Naive B cell (primary cell): ENCODE results near the gene PTPRE. TPM values are rescaled to one million over a fixed set of nuclear protein-coding genes. Genes with fewer than 3 reads are reported as not detected.

Source experiments
- ATAC-seq, 2 donors: fragments of 150-1000 bp; cut with Tn5 transposase; 2 replicates each; pipeline ENCODE4 v1.10.0; 2021; ENCODE audit warnings: low read depth in 2 of 2, mild to moderate bottlenecking in 2 of 2, moderate library complexity in 2 of 2
- DNase-seq: peaks from one replicate; pipeline ENCODE4 v3.0.0; 2022
- H3K27ac Mint-ChIP-seq, 6 donors: one replicate each; pipeline ENCODE4 v1.8.0; 2020 to 2022; ENCODE audit warnings: mild to moderate bottlenecking in 6 of 6, mixed read lengths in 6 of 6, moderate library complexity in 5 of 6, inconsistent platforms in 2 of 6
- H3K27me3 Mint-ChIP-seq, 3 donors: one replicate each; pipeline ENCODE4 v1.8.0; 2021 to 2022; ENCODE audit warnings: mixed read lengths in 3 of 3, mild to moderate bottlenecking in 1 of 3
- H3K36me3 Mint-ChIP-seq, 2 donors: one replicate each; pipeline ENCODE4 v1.8.0; 2020 to 2022; ENCODE audit warnings: mixed read lengths in 2 of 2, inconsistent platforms in 1 of 2, mild to moderate bottlenecking in 1 of 2
- H3K4me1 Mint-ChIP-seq, 3 donors: one replicate each; pipeline ENCODE4 v1.8.0; 2020 to 2022; ENCODE audit warnings: mixed read lengths in 3 of 3, inconsistent platforms in 1 of 3, mild to moderate bottlenecking in 1 of 3, moderate library complexity in 1 of 3
- H3K4me3 Mint-ChIP-seq, 8 donors: one replicate each; pipeline ENCODE4 v1.8.0; 2020 to 2022; ENCODE audit warnings: mild to moderate bottlenecking in 8 of 8, mixed read lengths in 8 of 8, moderate library complexity in 8 of 8, inconsistent platforms in 2 of 8
- H3K9me3 Mint-ChIP-seq, 7 donors: one replicate each; pipeline ENCODE4 v1.8.0; 2020 to 2022; ENCODE audit warnings: mixed read lengths in 7 of 7, mild to moderate bottlenecking in 5 of 7, inconsistent platforms in 2 of 7, moderate library complexity in 1 of 7
- polyA plus RNA-seq, 6 donors: library from polyadenylated mRNA; unstranded; fragments of 300-500 nt; fragmentation: Illumina TruSeq; gene quantifications; one replicate each; pipeline ENCODE4 v1.2.3, GENCODE V29; 2021; ENCODE audit warnings: low read depth in 6 of 6

PTPRE gene
- polyA plus RNA-seq, 6 donors from 2014 or later = 6.0 to 15.9 (median 9.9) TPM

DNA sequence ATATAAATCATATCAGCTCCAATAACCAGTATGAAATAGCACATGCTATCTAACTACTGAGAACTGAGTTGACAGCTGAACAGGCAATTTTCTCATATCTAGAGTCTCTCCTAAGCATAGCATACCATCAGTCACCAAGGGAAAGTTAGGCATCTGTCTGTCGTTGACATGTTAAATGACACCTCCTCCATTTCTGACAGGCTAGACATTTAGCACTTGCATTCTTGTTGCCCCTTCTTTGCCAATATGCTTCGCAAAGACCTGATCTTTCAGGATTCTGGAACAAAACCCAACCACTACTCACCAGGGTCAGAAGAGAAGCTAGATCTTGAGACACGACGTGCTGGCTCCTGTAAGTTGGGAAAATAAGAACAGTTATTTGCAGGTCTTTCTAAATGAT, 209.3 kb downstream of the PTPRE start:
- DNase-seq = no peak
- Mint-ChIP-seq H3K4me3 (peak overlapping the region in 1 of 8 donors; percentile 68), H3K9me3 (no peaks in the 10 kb centered on the region), H3K4me1 (no peaks in the 10 kb centered on the region), H3K27ac (peak overlapping the region in 1 of 6 donors; percentile 33), H3K36me3 (no peaks in the 10 kb centered on the region), H3K27me3 (no peaks in the 10 kb centered on the region)
- ATAC-seq = no peak

DNA sequence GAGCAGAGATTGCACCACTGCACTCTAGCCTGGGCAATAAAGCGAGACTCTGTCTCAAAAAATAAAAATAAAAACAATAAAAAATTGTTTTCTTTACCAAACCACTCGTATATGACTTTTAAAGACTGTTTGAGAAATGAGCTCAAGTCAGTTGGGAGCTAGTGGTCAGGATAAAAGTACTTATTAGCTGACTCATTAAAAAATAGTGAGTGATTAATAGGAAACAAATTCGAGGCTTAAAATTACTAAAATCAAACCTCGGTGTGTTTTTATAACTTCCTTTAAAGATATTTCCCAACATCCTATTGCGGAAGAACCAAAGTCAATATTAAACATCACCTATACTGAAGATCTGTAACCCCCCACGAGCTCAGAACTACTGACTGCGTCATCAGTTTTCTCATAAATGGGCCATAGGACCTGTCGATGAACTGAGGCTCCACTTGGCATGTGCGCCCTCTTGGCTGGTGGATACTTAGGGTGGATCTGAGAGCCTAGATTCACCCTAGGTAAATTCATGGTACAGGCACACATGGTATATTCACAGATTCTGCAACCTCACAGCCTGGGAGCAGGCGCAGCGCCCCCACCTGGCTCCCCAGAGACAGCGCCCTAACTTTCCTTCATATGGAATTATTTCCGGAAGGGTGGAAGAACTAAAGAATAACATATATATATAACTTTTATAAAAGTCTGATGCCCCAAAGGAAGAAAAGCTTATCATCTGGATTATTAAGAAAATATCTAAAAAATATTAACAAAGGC, 210.1 kb downstream of the PTPRE start:
- H3K4me3 Mint-ChIP-seq = no peak overlapping the region
- H3K27me3 Mint-ChIP-seq = peaks cover 0 to 3% (median 0%) of the 10 kb centered on the region in 3 donors
- no peaks in the 10 kb centered on the region for H3K4me1 Mint-ChIP-seq
- no peak for DNase-seq
- ATAC-seq = no peak
- H3K27ac Mint-ChIP-seq = no peak overlapping the region
- no peaks in the 10 kb centered on the region for H3K9me3 Mint-ChIP-seq
- H3K36me3 Mint-ChIP-seq = no peaks in the 10 kb centered on the region

DNA sequence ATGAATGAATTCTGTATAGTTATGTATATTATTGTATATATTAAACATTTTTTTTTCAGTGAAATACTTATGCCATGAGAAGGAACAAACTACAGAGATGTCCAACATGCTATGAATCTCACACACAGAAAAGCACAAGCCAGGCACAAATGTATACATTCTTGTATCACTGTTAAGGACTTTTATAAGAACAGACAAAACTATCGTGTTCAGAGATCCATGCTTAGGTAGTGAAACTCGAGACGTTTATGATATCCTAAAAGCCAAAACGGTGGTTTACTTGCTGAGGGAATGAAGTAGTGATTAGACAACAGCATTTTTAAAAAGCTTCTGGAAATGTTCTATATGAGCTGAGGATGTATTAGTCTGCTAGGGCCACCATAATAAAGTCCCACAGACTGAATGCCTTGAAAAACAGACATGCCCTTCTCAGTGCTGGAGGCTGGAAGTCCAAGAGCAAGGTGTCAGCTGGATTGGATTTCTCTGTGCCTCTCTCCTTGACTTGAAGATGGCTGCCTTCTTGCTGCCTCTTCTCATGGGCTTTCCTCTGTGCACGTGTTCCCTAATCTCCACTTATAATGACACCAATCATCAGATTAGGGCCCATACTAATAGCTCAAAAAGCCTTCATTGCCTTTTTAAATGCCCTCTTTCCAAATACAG, 215.0 kb downstream of the PTPRE start:
- Mint-ChIP-seq H3K4me1 (peaks cover 11 to 17% (median 13%) of the 10 kb centered on the region in 3 donors), H3K4me3 (no peak overlapping the region), H3K27me3 (peaks cover 24 to 28% (median 26%) of the 10 kb centered on the region in 3 donors), H3K27ac (no peak overlapping the region), H3K36me3 (no peaks in the 10 kb centered on the region), H3K9me3 (no peaks in the 10 kb centered on the region)
- ATAC-seq (no peak), DNase-seq (no peak)

DNA sequence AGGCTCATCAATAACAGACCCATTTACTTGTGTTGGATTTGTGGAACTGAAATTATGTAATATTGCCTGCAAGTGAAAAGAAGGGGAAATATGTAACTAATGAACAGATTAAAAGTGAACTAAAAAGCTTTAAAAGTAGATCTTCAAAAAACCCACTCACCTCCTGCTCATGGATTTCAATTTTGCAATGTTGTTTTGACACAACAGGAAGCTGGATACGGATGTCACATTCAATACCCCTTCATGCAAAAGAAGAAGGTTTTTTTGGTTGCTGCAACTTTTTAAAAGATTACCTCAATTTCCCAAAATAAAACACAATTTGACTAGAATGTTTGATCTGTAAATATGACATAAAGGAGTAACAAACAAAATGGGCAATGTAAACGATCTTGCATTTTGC, 216.0 kb downstream of the PTPRE start:
- DNase-seq (no peak), ATAC-seq (no peak)
- H3K4me3 Mint-ChIP-seq = peak overlapping the region in 1 of 8 donors; percentile 18
- no peaks in the 10 kb centered on the region for H3K36me3 Mint-ChIP-seq
- H3K27ac Mint-ChIP-seq = no peak overlapping the region
- no peaks in the 10 kb centered on the region for H3K9me3 Mint-ChIP-seq
- H3K27me3 Mint-ChIP-seq = peaks cover 24 to 32% (median 26%) of the 10 kb centered on the region in 3 donors
- peaks cover 15 to 22% (median 17%) of the 10 kb centered on the region in 3 donors for H3K4me1 Mint-ChIP-seq

DNA sequence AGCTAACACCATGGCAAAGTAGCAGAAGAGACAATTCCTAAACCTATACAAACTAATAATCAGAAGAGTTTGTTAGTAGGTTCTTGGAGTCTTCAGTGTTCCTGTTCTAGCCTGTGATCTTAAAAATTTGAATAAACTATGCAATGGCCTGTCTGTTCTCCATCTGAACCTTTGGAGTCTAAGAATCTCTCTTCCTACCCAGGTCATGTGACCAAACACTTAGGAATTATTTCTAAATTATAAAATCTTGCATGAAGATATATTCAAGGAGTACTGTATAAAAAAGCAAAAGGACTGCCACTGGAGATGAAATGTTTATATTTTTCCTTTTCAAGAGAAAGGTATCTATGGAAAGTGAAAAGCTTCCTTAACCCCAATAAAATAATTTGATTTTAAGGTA, 216.9 kb downstream of the PTPRE start:
- Mint-ChIP-seq H3K27ac (no peak overlapping the region), H3K9me3 (no peaks in the 10 kb centered on the region), H3K27me3 (peaks cover 24 to 32% (median 26%) of the 10 kb centered on the region in 3 donors), H3K4me1 (peaks cover 15 to 22% (median 17%) of the 10 kb centered on the region in 3 donors), H3K4me3 (peak overlapping the region in 2 of 8 donors; percentile 12 to 90), H3K36me3 (no peaks in the 10 kb centered on the region)
- ATAC-seq (no peak), DNase-seq (no peak)

DNA sequence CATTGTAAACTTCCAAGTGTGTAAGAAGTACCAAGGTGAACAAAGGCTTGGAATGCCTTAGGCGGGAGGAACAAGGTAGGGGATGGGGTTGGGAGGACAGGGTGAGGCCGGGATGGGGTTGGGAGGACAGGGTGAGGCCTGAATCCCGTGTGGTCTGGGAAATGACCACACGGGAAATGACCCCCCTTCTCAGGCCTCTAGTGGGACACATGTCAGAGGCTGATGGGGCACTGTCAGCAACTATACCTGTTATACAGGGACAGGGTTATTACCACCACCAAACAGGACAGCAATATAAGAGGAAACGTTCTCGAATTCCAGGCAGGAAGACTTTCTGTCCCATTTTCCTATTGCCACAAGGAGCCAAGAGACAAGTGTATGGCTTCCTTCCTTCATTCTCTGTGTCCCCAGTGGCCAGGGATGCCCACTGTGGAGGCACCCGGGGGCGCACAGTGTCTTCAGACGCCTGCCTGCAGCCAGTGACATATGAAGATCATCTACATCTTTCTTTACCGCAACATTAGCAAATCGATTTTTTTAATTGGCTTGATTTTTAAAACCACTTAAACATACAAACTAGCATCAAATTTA, 218.0 kb downstream of the PTPRE start:
- ATAC-seq (no peak), DNase-seq (no peak)
- peak overlapping the region in 1 of 6 donors; percentile 61 for H3K27ac Mint-ChIP-seq
- peaks cover 15 to 22% (median 17%) of the 10 kb centered on the region in 3 donors for H3K4me1 Mint-ChIP-seq
- H3K27me3 Mint-ChIP-seq = peaks cover 24 to 32% (median 26%) of the 10 kb centered on the region in 3 donors
- peak overlapping the region; percentile 77 to 95 (median 88) for H3K4me3 Mint-ChIP-seq
- H3K36me3 Mint-ChIP-seq = no peaks in the 10 kb centered on the region
- H3K9me3 Mint-ChIP-seq = no peaks in the 10 kb centered on the region

DNA sequence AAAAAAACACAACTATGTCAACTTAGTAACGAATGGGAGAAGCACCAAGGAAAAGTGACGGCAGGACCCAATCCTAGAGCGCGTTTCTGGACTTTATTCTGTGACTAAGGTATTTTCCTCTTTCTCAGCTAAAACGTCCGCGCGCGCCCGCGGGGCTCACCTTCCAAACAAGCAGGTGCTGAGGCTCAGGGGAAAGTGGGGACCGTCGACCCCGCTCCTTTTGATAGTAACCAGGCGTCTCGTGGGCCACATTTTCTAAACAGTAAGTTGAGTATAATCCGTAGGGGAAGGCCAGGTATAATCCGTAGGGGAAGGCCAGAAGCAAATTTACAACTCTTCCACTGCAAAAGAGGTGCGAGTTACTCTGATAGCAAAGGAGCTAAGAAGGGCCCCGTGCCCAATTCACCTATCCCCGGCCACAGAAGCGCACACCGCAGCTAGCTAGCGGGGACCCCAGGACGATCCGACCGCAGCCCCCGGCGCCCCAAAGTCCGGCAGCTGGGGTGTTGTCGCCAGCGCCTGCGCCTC, 218.6 kb downstream of the PTPRE start:
- Mint-ChIP-seq H3K36me3 (no peaks in the 10 kb centered on the region), H3K27ac (peak overlapping the region in 3 of 6 donors; percentile 51 to 61 (median 56)), H3K27me3 (peaks cover 24 to 32% (median 26%) of the 10 kb centered on the region in 3 donors), H3K9me3 (no peaks in the 10 kb centered on the region), H3K4me1 (peaks cover 15 to 22% (median 17%) of the 10 kb centered on the region in 3 donors), H3K4me3 (peak overlapping the region; percentile 77 to 95 (median 88))
- no peak for DNase-seq
- ATAC-seq = no peak

DNA sequence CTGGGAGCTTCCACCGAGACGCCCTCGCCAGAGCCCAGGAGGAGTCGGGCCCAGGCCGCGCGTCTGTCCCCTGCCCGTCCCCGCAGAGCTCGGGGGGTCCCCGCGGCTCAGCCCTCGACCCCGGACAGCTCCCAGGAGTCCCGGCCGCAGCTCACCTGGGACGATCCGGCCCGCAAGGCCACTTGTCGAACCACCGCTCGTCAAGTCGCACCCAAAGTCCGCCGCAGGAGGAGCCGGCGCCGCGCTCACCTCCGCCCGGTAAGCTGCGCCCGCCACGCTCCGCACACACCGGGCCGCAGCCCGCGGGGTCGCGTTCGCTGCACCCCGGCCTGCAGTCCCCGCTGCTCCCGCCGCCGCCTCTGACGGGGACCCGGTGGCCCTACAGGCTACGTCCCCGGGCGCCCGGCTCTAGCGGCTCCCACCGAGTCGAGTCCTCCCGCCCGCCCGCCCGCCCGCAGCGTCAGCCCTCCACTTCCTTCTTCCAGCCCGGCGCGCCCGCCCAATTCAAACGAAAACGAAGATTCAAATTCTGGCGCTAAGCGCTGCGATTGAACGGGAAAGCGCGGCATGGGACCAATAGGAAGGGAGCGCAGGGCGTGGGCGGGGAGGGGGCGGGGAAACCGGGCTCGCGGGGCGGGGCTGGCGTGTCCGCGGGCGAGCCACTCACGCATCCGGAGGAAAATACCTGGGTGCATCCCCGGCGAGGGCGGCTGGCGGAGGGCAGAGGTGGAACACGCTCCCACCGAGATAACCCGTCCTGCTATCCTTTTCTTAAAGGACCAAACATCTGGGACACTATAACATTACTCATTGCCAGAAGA, 219.3 kb downstream of the PTPRE start, which contains the start of gene MKI67:
Gene MKI67, minus strand, starts transcription at position 480 of the 821 bp plus-strand sequence. CDS start 756 bp downstream, outside the sequence.
- Mint-ChIP-seq H3K4me3 (peak within 1 kb of the TSS; percentile 77 to 97 (median 91)), H3K9me3 (no peaks in the 10 kb centered on the region), H3K27ac (peak within 1 kb of the TSS; percentile 61 to 96 (median 91)), H3K4me1 (peaks cover 15 to 22% (median 17%) of the 10 kb centered on the region in 3 donors), H3K27me3 (peaks cover 24 to 32% (median 26%) of the 10 kb centered on the region in 3 donors), H3K36me3 (no peaks in the 10 kb centered on the region)
- peak; percentile 91 for ATAC-seq
- peak; percentile 86 for DNase-seq

DNA sequence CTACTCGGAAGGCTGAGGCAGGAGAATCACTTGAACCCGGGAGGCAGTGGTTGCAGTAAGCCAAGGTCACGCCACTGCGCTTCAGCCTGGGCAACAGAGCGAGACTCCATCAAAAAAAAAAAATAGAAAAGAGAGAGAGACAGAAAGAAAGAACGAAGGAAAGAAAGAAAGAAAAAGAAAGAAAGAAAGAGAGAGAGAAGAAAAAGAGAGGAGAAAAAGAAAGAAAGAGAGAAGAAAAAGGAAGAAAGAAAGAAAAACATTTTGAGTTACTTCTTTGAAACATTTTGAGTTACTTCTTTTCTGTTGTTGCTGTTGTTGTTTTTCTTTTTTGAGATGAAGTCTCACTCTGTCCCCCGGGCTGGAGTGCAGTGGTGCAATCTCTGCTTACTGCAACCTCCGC, 221.7 kb downstream of the PTPRE start:
- DNase-seq (no peak), ATAC-seq (no peak)
- Mint-ChIP-seq H3K27me3 (peaks cover 14 to 24% (median 21%) of the 10 kb centered on the region in 3 donors), H3K4me1 (peaks cover 15 to 22% (median 17%) of the 10 kb centered on the region in 3 donors), H3K36me3 (no peaks in the 10 kb centered on the region), H3K27ac (peak overlapping the region in 2 of 6 donors; percentile 6 to 52), H3K9me3 (no peaks in the 10 kb centered on the region), H3K4me3 (peak overlapping the region in 1 of 8 donors; percentile 2)

DNA sequence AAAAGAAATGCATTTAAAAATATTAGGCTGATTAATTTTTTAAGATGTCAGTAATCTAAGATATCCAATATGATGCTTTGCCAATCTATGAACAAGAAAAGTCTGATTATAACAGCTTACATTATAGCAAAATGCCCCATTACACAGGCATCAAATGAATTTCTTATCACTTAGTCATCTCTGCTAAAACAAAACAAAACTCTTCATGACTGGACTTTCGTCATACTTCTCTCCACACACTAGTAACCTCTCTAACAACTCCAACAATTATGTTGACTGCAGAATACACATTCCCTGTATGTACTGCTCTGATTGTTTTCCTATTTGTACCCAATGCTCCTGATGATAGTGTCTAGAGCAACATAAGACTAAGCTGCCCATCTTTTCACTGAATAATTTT, 223.1 kb downstream of the PTPRE start:
- no peak overlapping the region for H3K4me3 Mint-ChIP-seq
- peaks cover 13 to 20% (median 16%) of the 10 kb centered on the region in 3 donors for H3K4me1 Mint-ChIP-seq
- H3K9me3 Mint-ChIP-seq = no peaks in the 10 kb centered on the region
- peak overlapping the region in 3 of 6 donors; percentile 70 to 92 (median 75) for H3K27ac Mint-ChIP-seq
- ATAC-seq = no peak
- DNase-seq = no peak
- H3K36me3 Mint-ChIP-seq = no peaks in the 10 kb centered on the region
- H3K27me3 Mint-ChIP-seq = peaks cover 2 to 10% (median 10%) of the 10 kb centered on the region in 3 donors
